Osteocyte (in vitro differentiated cells): ENCODE data around the gene CD59. TPM values are rescaled to one million over a fixed set of nuclear protein-coding genes. Genes with fewer than 3 reads are reported as not detected.

Experiments used
- DNase-seq: peaks from one replicate; pipeline ENCODE4 v3.0.0; 2021; ENCODE audit warnings: mixed read lengths; ENCODE audit not compliant: unreplicated experiment; ENCODE audit errors: extremely low spot score
- H3K27ac Mint-ChIP-seq: one replicate; pipeline ENCODE4 v1.8.0; 2021; ENCODE audit warnings: mild to moderate bottlenecking, mixed read lengths; ENCODE audit not compliant: unreplicated experiment
- H3K27me3 Mint-ChIP-seq: one replicate; pipeline ENCODE4 v1.8.0; 2021; ENCODE audit warnings: mixed read lengths; ENCODE audit not compliant: unreplicated experiment
- H3K36me3 Mint-ChIP-seq: one replicate; pipeline ENCODE4 v1.8.0; 2021; ENCODE audit warnings: mixed read lengths; ENCODE audit not compliant: unreplicated experiment
- H3K4me1 Mint-ChIP-seq: one replicate; pipeline ENCODE4 v1.8.0; 2021; ENCODE audit warnings: mixed read lengths; ENCODE audit not compliant: unreplicated experiment
- H3K4me3 Mint-ChIP-seq: one replicate; pipeline ENCODE4 v1.8.0; 2021; ENCODE audit warnings: mild to moderate bottlenecking, moderate library complexity, mixed read lengths; ENCODE audit not compliant: unreplicated experiment
- H3K9me3 Mint-ChIP-seq: one replicate; pipeline ENCODE4 v1.8.0; 2021; ENCODE audit warnings: mixed read lengths; ENCODE audit not compliant: unreplicated experiment
- long read RNA-seq: library from polyadenylated mRNA; unstranded; transcript quantifications from one replicate; pipeline ENCODE4 v2.0.0, GENCODE V29; 2021
- total RNA-seq: library from RNA; stranded (reverse); gene quantifications from 2 replicates; pipeline ENCODE4 v1.2.1, GENCODE V29; 2021
- TF ChIP-seq, protein P1 (sequence below): fragments of 200-600 bp; sonication (generic); IDR thresholded peaks from 2 replicates; pipeline ENCODE4 v1.5.0; 2021; ENCODE audit warnings: antibody characterized with exemption, mild to moderate bottlenecking, moderate library complexity

CD59 gene, protein sequence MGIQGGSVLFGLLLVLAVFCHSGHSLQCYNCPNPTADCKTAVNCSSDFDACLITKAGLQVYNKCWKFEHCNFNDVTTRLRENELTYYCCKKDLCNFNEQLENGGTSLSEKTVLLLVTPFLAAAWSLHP
- total RNA-seq = 857 and 912 TPM in 2 replicates
- long read RNA-seq, full-length matches to known transcripts = 3,236 of 3,550 reads
- long read RNA-seq, partial matches to known transcripts = 245 of 3,550 reads
- long read RNA-seq, other reads (novel, unspliced or antisense) = 69 of 3,550 reads

DNA sequence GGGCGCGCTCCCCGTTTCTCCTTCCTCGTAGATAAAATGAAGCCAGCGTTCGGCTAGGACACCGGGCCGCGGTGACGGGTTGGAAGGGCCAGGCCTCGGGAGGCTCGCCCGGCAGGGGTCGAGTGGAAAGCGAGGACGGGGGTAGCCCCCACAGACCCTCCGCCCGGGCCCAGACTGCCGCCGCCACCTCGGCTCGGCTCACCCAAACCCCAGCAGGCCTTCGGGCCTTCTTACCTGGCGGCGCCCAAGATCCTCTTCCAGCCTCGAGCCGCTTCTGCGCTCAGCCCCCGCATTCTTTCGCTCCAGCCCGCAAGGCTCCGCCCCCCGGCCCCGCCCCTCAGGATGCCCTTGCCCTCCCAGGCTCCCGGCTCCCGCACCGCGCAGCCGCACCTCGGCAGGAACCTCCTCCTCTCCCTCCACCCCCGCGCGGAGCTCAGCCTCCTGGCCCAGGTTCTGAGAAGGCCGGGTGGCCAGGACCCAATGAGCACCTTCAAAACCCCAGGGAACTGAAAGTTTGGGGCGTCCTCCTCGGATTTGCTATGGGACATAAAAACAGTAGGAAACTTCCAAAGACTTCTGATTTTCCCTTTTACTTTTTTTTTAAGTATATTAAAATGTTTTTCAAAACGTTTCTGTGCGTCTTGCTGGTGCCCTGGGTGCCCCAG is at the start of gene CD59:
Gene CD59, minus strand, starts transcription at position 276 of the 665 bp plus-strand sequence. CDS start 13,978 bp downstream, outside the sequence.
- Mint-ChIP-seq H3K36me3 (peaks cover 13% of the 10 kb centered on the region), H3K27me3 (no peaks in the 10 kb centered on the region), H3K9me3 (no peaks in the 10 kb centered on the region), H3K4me1 (peaks cover 56% of the 10 kb centered on the region), H3K4me3 (peak within 1 kb of the TSS; percentile 92), H3K27ac (peak within 1 kb of the TSS; percentile 97)
- TF ChIP-seq, protein P1, sequence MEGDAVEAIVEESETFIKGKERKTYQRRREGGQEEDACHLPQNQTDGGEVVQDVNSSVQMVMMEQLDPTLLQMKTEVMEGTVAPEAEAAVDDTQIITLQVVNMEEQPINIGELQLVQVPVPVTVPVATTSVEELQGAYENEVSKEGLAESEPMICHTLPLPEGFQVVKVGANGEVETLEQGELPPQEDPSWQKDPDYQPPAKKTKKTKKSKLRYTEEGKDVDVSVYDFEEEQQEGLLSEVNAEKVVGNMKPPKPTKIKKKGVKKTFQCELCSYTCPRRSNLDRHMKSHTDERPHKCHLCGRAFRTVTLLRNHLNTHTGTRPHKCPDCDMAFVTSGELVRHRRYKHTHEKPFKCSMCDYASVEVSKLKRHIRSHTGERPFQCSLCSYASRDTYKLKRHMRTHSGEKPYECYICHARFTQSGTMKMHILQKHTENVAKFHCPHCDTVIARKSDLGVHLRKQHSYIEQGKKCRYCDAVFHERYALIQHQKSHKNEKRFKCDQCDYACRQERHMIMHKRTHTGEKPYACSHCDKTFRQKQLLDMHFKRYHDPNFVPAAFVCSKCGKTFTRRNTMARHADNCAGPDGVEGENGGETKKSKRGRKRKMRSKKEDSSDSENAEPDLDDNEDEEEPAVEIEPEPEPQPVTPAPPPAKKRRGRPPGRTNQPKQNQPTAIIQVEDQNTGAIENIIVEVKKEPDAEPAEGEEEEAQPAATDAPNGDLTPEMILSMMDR = no peak
- DNase-seq = peak; percentile 96

DNA sequence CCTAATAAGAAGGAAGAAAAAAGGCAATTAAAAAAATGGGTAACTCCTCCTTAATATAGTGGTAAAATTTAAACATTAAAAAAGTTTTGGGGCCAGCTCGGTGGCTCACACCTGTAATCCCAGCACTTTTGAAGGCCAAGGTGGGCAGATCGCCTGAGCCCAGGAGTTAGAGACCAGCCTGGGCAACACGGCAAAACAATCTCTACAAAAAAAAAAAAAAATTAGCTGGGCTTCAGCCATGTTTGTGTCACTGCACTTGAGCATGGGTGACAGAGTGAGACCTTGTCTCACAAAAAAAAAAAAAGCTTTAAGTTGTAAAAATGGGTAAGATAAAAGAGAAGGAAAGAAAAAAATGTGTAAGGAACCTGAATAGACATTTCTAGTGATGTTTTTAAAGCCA is 49.4 kb upstream of the CD59 start:
- no peak for DNase-seq
- TF ChIP-seq, protein P1 = no peak
- Mint-ChIP-seq H3K27ac (no peak overlapping the region), H3K9me3 (no peaks in the 10 kb centered on the region), H3K4me1 (no peaks in the 10 kb centered on the region), H3K27me3 (peaks cover 66% of the 10 kb centered on the region), H3K4me3 (no peak overlapping the region), H3K36me3 (no peaks in the 10 kb centered on the region)

DNA sequence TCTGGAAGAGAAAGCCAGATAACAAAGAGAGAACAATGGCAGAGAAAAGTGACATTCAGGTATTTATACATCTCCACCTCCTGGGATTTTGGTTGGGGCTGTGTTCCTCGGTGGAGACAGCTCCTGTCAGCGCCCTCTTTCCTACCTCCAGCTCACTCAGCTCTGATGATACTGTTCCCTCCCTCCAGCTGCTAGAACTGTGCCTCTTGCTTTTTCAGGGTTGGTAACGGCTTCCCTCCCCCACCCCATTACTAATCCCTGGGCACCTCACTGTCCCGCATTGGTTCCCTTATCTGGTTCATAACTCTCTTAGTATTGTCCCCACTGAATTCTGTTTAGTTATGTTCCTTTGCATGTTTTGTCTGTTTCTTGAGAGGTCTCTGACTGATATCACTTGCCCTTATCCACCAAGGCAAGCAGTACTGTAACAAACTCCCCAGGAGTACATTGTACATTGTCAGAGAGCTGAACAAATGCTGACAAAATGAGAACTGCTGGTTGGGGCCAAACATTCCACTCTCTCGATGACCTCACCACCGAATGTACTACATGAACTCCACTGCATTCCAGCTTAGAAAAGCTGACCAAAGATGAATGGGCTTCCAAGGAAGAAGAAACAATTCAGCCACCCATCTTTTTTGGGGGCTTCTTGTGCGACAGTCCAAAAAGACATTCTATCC is 43.8 kb upstream of the CD59 start:
- no peak overlapping the region for H3K4me3 Mint-ChIP-seq
- no peak for DNase-seq
- H3K9me3 Mint-ChIP-seq = no peaks in the 10 kb centered on the region
- peak overlapping the region; percentile 2 for H3K27ac Mint-ChIP-seq
- TF ChIP-seq, protein P1 = no peak
- H3K27me3 Mint-ChIP-seq = peaks cover 38% of the 10 kb centered on the region
- no peaks in the 10 kb centered on the region for H3K36me3 Mint-ChIP-seq
- peaks cover 15% of the 10 kb centered on the region for H3K4me1 Mint-ChIP-seq

DNA sequence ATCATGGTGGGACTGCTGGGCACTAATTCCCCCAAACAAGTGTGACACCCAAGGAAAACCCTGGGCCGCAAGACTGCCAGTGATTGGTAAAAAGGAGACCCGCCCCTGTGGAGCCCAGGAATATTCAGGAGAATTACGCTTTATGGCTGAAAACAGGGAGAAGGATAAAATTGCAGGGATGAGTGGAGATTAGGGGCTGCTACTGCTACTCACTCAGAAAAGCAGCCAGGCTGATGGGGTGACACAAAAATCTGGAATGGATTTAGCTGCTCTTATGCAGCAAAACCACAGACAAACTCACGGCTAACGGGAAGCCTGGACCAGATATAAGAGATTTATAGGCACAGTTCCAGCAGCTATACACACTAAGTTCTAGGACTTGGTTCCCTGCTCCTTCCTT is 42.5 kb upstream of the CD59 start:
- H3K4me3 Mint-ChIP-seq = no peak overlapping the region
- H3K4me1 Mint-ChIP-seq = peaks cover 19% of the 10 kb centered on the region
- H3K27ac Mint-ChIP-seq = no peak overlapping the region
- TF ChIP-seq, protein P1 = no peak
- H3K36me3 Mint-ChIP-seq = no peaks in the 10 kb centered on the region
- H3K27me3 Mint-ChIP-seq = peaks cover 26% of the 10 kb centered on the region
- DNase-seq = no peak
- H3K9me3 Mint-ChIP-seq = no peaks in the 10 kb centered on the region

DNA sequence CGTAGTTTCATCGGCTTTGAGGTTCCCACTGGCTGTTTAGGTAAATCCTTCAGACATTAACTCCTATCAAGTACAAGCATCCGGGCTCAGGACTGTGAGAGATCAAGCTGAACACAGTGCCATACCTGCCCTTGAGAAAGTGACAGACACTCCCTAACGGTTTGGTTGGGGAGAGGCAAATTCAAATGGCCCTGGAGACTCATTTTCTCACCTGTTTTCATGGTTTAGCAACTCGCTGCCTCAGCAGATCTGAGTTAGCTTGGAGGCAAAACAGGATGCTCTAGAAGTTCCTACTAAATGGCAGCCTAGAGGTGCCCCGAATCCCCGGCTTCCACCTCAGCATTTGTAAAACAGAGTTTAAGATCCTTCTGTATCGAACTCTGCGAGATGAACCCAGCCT is 41.7 kb upstream of the CD59 start:
- Mint-ChIP-seq H3K27me3 (peaks cover 19% of the 10 kb centered on the region), H3K36me3 (no peaks in the 10 kb centered on the region), H3K4me1 (peaks cover 25% of the 10 kb centered on the region), H3K9me3 (no peaks in the 10 kb centered on the region), H3K27ac (no peak overlapping the region), H3K4me3 (no peak overlapping the region)
- no peak for DNase-seq
- TF ChIP-seq, protein P1 = no peak
